Fibroblast of lung (primary cell): ENCODE results near the gene NIT2. TPM values are rescaled to one million over a fixed set of nuclear protein-coding genes. Genes with fewer than 3 reads are reported as not detected.

Experiments used
- DNase-seq, 2 donors: peaks; one replicate each; pipeline versions ENCODE4 v3.0.0 to v3.0.0-alpha.2; 2010; ENCODE audit warnings: low read depth in 2 of 2
- H2AFZ ChIP-seq: 2 replicates; pipeline ENCODE4 v1.5.1; 2012; ENCODE audit warnings: low read length, control low read depth, inconsistent platforms
- H3K27ac ChIP-seq: 2 replicates; pipeline ENCODE4 v1.5.1; 2011; ENCODE audit warnings: low read length, control low read depth; ENCODE audit not compliant: insufficient read depth
- H3K27me3 ChIP-seq: 2 replicates; pipeline ENCODE4 v1.5.1; 2011; ENCODE audit warnings: mild to moderate bottlenecking, low read length; ENCODE audit not compliant: control insufficient read depth, insufficient read depth
- H3K36me3 ChIP-seq: 2 replicates; pipeline ENCODE4 v1.5.1; 2011; ENCODE audit warnings: low read length; ENCODE audit not compliant: control insufficient read depth, insufficient read depth
- H3K4me1 ChIP-seq: 2 replicates; pipeline ENCODE4 v1.5.1; 2011; ENCODE audit warnings: low read length; ENCODE audit not compliant: control insufficient read depth, insufficient read depth; ENCODE audit errors: extremely low read depth
- H3K4me2 ChIP-seq: 2 replicates; pipeline ENCODE4 v1.5.1; 2011; ENCODE audit warnings: low read length, control low read depth; ENCODE audit not compliant: insufficient read depth; ENCODE audit errors: extremely low read depth
- H3K4me3 ChIP-seq, 4 experiments: fragments of 200-600 bp in 1 of 4; sonication (generic) in 1 of 4; replicated peaks in 1 of 4; 2 replicates each; pipeline ENCODE4 v1.5.1; 2011 to 2016; ENCODE audit warnings: low read length in 4 of 4, low read depth in 3 of 4, mild to moderate bottlenecking in 3 of 4, control low read depth in 2 of 4, inconsistent platforms in 1 of 4, mixed read lengths in 1 of 4; ENCODE audit not compliant: insufficient read depth in 1 of 4; ENCODE audit errors: control extremely low read depth in 1 of 4
- H3K79me2 ChIP-seq: 2 replicates; pipeline ENCODE4 v1.5.1; 2012; ENCODE audit warnings: mild to moderate bottlenecking, low read length, inconsistent platforms; ENCODE audit not compliant: control insufficient read depth, insufficient read depth
- H3K9ac ChIP-seq: 2 replicates; pipeline ENCODE4 v1.5.1; 2011; ENCODE audit warnings: mild to moderate bottlenecking, low read length, control low read depth; ENCODE audit not compliant: insufficient read depth
- H3K9me3 ChIP-seq: 2 replicates; pipeline ENCODE4 v1.5.1; 2012; ENCODE audit warnings: low read depth, low read length; ENCODE audit not compliant: control insufficient read depth, insufficient read depth
- H4K20me1 ChIP-seq: 2 replicates; pipeline ENCODE4 v1.5.1; 2011; ENCODE audit warnings: low read length; ENCODE audit not compliant: control insufficient read depth, insufficient read depth; ENCODE audit errors: extremely low read depth
- CTCF ChIP-seq, 2 donors: IDR thresholded peaks in 1 of 2; conservative IDR thresholded peaks in 1 of 2; 1 replicate in 1 of 2; 2 replicates in 1 of 2; pipeline ENCODE4 v1.5.1; 2011 to 2012; ENCODE audit warnings: low read length in 2 of 2, control low read depth in 1 of 2, inconsistent platforms in 1 of 2, low read depth in 1 of 2, mild to moderate bottlenecking in 1 of 2
- EZH2 ChIP-seq: IDR thresholded peaks from 2 replicates; pipeline ENCODE4 v1.5.1; 2012; ENCODE audit warnings: low read length, control low read depth, mild to moderate bottlenecking; ENCODE audit errors: missing control alignments
- polyA plus RNA-seq, 2 donors: library from polyadenylated mRNA; depleted of rRNA in 1 of 2; stranded (reverse) in 1 of 2; unstranded in 1 of 2; fragments of >200 nt; gene quantifications; 2 replicates each; pipeline ENCODE4 v1.2.1, GENCODE V29; 2011 to 2012; ENCODE audit warnings: missing spikeins in 1 of 2
- total RNA-seq: library from RNA; depleted of rRNA; stranded (reverse); fragments of >200 nt; gene quantifications from 2 replicates; pipeline ENCODE4 v1.2.1, GENCODE V29; 2014

Gene NIT2
- total and polyA plus RNA-seq, 2 donors (not counting 1 experiment from before 2014, with no cell fraction given), result 13.4 to 53.8 TPM

- H3K36me3 ChIP-seq, result peaks cover 9% of the 10 kb centered on the region
- no peak for DNase-seq
- TF ChIP-seq CTCF (conservative IDR thresholded peaks at IDR 0.05 in 1 of 2, IDR thresholded peaks at IDR 0.05 in 1 of 2; ENCODE audit: low read depth in 1 of 2, low read length in 2 of 2) (no peak), EZH2 (no peak)
- no peaks in the 10 kb centered on the region for H3K27me3 ChIP-seq
- no peak overlapping the region for H3K27ac ChIP-seq
- no peak overlapping the region for H2AFZ ChIP-seq
- H3K4me1 ChIP-seq, result no peaks in the 10 kb centered on the region
- no peak overlapping the region for H3K9ac ChIP-seq
- H3K4me3 ChIP-seq, result no peak overlapping the region
- no peaks in the 10 kb centered on the region for H4K20me1 ChIP-seq
- H3K4me2 ChIP-seq, result no peak overlapping the region
- H3K9me3 ChIP-seq, result no peaks in the 10 kb centered on the region
- no peaks in the 10 kb centered on the region for H3K79me2 ChIP-seq
Measured at GRCh38 chr3:100360757-100361496, 26.4 kb downstream of the NIT2 start.

DNA sequence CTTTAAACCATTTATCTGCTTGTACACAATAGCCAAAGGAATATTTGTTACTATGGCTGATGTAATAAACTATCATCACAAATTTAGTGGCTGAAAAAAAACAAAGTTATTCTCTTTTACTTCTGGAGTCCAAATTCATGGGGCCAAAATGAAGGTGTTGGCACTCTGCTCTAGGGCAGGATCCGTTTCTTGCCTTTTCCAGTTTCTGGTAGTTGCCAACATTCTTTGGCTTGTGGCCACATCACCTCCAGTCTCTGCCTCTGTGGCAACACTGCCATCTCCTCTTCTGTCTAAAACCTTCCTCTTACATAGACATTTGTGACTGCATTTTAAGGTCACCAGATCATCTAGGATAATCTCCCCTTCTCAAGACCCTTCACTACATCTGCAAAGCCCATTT lies 27.3 kb downstream of the NIT2 start:
- no peak overlapping the region for H3K9ac ChIP-seq
- no peaks in the 10 kb centered on the region for H3K79me2 ChIP-seq
- H3K9me3 ChIP-seq, result no peaks in the 10 kb centered on the region
- H3K36me3 ChIP-seq, result peaks cover 9% of the 10 kb centered on the region
- TF ChIP-seq EZH2, result no peak
- no peak for TF ChIP-seq CTCF (conservative IDR thresholded peaks at IDR 0.05 in 1 of 2, IDR thresholded peaks at IDR 0.05 in 1 of 2; ENCODE audit: low read depth in 1 of 2, low read length in 2 of 2)
- H3K27ac ChIP-seq, result no peak overlapping the region
- DNase-seq, result no peak
- no peaks in the 10 kb centered on the region for H3K4me1 ChIP-seq
- H4K20me1 ChIP-seq, result no peaks in the 10 kb centered on the region
- no peak overlapping the region for H3K4me2 ChIP-seq
- no peak overlapping the region for H2AFZ ChIP-seq
- H3K4me3 ChIP-seq, result no peak overlapping the region
- H3K27me3 ChIP-seq, result no peaks in the 10 kb centered on the region

- Histone ChIP-seq H3K9ac (no peak overlapping the region), H3K79me2 (no peaks in the 10 kb centered on the region), H3K9me3 (no peaks in the 10 kb centered on the region), H3K4me3 (no peak overlapping the region), H3K27me3 (no peaks in the 10 kb centered on the region), H3K36me3 (peaks cover 12% of the 10 kb centered on the region), H3K4me2 (no peak overlapping the region), H2AFZ (no peak overlapping the region), H4K20me1 (no peaks in the 10 kb centered on the region), H3K27ac (no peak overlapping the region), H3K4me1 (no peaks in the 10 kb centered on the region)
- TF ChIP-seq EZH2 (no peak), CTCF (conservative IDR thresholded peaks at IDR 0.05 in 1 of 2, IDR thresholded peaks at IDR 0.05 in 1 of 2; ENCODE audit: low read depth in 1 of 2, low read length in 2 of 2) (no peak)
- no peak for DNase-seq
Measured at GRCh38 chr3:100364421-100364820, 29.9 kb downstream of the NIT2 start.
